HepG2 (cell line): ENCODE measurements around the gene PLK3. TPM values are rescaled to one million over a fixed set of nuclear protein-coding genes. Genes with fewer than 3 reads are reported as not detected.

Experiments
- FOXA1 ChIP-seq, 2 experiments: fragments of 450-650 bp in 1 of 2; sonication (generic) in 1 of 2; formaldehyde crosslinking in 1 of 2; IDR thresholded peaks; 2 replicates each; pipeline versions ENCODE4 v1.4.0 to v1.6.1; 2016 to 2020; ENCODE audit warnings: missing genetic modification reagents in 1 of 2
- GPBP1L1 ChIP-seq: sonication (generic); formaldehyde crosslinking; IDR thresholded peaks from 2 replicates; pipeline ENCODE4 v1.5.0; 2020; ENCODE audit warnings: mild to moderate bottlenecking, missing genetic modification reagents
- HES4 ChIP-seq: sonication (generic); formaldehyde crosslinking; IDR thresholded peaks from 2 replicates; pipeline ENCODE4 v1.9.0; 2021; ENCODE audit warnings: mild to moderate bottlenecking, missing genetic modification reagents, borderline replicate concordance
- SNAPC4 ChIP-seq: sonication (generic); formaldehyde crosslinking; IDR thresholded peaks from 2 replicates; pipeline ENCODE4 v1.4.0; 2020; ENCODE audit warnings: mild to moderate bottlenecking, missing genetic modification reagents
- TEF ChIP-seq: sonication (generic); formaldehyde crosslinking; IDR thresholded peaks from 2 replicates; pipeline ENCODE4 v1.5.0; 2020; ENCODE audit warnings: missing genetic modification reagents
- TOPORS ChIP-seq: sonication (generic); formaldehyde crosslinking; IDR thresholded peaks from 2 replicates; pipeline ENCODE4 v1.8.0; 2023; ENCODE audit warnings: mild to moderate bottlenecking, missing genetic modification reagents
- ZNF44 ChIP-seq: sonication (generic); formaldehyde crosslinking; IDR thresholded peaks from 2 replicates; pipeline ENCODE4 v1.5.1; 2020; ENCODE audit warnings: mild to moderate bottlenecking, missing genetic modification reagents
- ZNF598 ChIP-seq: sonication (generic); formaldehyde crosslinking; IDR thresholded peaks from 2 replicates; pipeline ENCODE4 v1.5.1; 2020; ENCODE audit warnings: mild to moderate bottlenecking, missing genetic modification reagents, borderline replicate concordance
- ZNF709 ChIP-seq: sonication (generic); formaldehyde crosslinking; IDR thresholded peaks from 2 replicates; pipeline ENCODE4 v1.5.0; 2020; ENCODE audit warnings: mild to moderate bottlenecking, missing genetic modification reagents
- polyA plus RNA-seq, 8 experiments: library from polyadenylated mRNA; depleted of rRNA in 3 of 8; stranded (reverse) in 7 of 8; unstranded in 1 of 8; fragments of >200 nt; fragmentation: Illumina TruSeq in 4 of 8; extraction: Trizol in 4 of 8; gene quantifications; 2 replicates each; pipeline versions ENCODE4 v1.2.1 to v1.2.3, GENCODE V29; 2011 to 2016; ENCODE audit warnings: low read depth in 4 of 8, missing spikeins in 1 of 8, mixed read lengths in 1 of 8; ENCODE audit not compliant: insufficient read depth in 1 of 8
- total RNA-seq, 5 experiments: library from RNA; depleted of rRNA; stranded (reverse); fragments of >200 nt; fragmentation: Illumina TruSeq; extraction: Trizol; gene quantifications; 2 replicates each; pipeline ENCODE4 v1.2.3, GENCODE V29; 2016; ENCODE audit warnings: low read depth in 1 of 5
- TF ChIP-seq, protein P1 (sequence below): sonication (generic); formaldehyde crosslinking; IDR thresholded peaks from 2 replicates; pipeline ENCODE4 v1.4.0; 2020; ENCODE audit warnings: mild to moderate bottlenecking, missing genetic modification reagents

PLK3 gene
- total and polyA plus RNA-seq, 2 of the 13 experiments (the other 11 are each of a cell fraction or from before 2014, with no cell fraction given) = 9.8 to 16.9 TPM

DNA sequence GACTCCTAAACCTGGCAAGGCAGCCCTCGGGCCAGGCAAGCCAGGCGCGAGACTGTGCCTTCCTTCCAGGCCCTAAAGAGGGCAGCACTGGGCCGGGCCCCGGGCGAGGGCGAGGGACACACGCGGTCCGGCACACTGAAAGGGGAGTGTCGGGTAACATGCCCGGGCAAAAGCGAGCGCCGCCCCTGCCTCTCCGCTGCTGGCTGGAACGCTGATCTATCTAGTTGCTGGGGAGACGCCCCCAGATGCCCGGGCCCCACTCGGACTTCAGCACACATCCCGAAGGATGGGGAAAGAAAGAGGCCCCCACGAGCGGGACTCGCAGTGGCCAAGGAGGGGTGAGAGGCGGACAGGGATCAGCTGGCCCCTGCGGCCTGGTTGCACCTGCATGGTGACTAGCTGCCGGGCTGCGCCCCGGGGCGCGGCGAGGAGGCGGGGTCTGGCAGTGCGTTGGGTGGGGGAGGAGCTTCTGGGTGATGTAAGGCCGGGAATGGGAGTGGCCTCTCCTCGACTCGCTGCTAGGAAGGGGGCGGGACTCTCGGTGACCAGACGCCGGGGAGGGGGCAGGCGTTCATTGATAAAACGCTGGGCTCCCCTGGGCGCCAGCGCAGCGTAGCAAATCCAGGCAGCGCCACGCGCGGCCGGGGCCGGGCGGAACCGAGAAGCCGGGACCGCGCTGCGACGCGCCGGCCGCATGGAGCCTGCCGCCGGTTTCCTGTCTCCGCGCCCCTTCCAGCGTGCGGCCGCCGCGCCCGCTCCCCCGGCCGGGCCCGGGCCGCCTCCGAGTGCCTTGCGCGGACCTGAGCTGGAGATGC is at the start of gene PLK3 (continued):
- TF ChIP-seq GPBP1L1 (no peak), SNAPC4 (CRISPR knock-in tag) (peak; percentile 98), ZNF709 (peak; percentile 75; the same call in 1 of the 2 replicates), FOXA1 (IDR thresholded peaks at IDR 0.05) (no peak), FOXA1 (CRISPR knock-in tag; IDR thresholded peaks at IDR 0.05) (peak; percentile 24; the same call in 1 of the 2 replicates), TOPORS (0 out of 2 replicates have a peak, but pooled peaks have one; percentile 41), TEF (CRISPR knock-in tag) (no peak), ZNF598 (peak; percentile 75; the same call in 1 of the 2 replicates), ZNF44 (CRISPR knock-in tag) (no peak), HES4 (CRISPR knock-in tag) (0 out of 2 replicates have a peak, but pooled peaks have one; percentile 23)
- TF ChIP-seq, protein P1, sequence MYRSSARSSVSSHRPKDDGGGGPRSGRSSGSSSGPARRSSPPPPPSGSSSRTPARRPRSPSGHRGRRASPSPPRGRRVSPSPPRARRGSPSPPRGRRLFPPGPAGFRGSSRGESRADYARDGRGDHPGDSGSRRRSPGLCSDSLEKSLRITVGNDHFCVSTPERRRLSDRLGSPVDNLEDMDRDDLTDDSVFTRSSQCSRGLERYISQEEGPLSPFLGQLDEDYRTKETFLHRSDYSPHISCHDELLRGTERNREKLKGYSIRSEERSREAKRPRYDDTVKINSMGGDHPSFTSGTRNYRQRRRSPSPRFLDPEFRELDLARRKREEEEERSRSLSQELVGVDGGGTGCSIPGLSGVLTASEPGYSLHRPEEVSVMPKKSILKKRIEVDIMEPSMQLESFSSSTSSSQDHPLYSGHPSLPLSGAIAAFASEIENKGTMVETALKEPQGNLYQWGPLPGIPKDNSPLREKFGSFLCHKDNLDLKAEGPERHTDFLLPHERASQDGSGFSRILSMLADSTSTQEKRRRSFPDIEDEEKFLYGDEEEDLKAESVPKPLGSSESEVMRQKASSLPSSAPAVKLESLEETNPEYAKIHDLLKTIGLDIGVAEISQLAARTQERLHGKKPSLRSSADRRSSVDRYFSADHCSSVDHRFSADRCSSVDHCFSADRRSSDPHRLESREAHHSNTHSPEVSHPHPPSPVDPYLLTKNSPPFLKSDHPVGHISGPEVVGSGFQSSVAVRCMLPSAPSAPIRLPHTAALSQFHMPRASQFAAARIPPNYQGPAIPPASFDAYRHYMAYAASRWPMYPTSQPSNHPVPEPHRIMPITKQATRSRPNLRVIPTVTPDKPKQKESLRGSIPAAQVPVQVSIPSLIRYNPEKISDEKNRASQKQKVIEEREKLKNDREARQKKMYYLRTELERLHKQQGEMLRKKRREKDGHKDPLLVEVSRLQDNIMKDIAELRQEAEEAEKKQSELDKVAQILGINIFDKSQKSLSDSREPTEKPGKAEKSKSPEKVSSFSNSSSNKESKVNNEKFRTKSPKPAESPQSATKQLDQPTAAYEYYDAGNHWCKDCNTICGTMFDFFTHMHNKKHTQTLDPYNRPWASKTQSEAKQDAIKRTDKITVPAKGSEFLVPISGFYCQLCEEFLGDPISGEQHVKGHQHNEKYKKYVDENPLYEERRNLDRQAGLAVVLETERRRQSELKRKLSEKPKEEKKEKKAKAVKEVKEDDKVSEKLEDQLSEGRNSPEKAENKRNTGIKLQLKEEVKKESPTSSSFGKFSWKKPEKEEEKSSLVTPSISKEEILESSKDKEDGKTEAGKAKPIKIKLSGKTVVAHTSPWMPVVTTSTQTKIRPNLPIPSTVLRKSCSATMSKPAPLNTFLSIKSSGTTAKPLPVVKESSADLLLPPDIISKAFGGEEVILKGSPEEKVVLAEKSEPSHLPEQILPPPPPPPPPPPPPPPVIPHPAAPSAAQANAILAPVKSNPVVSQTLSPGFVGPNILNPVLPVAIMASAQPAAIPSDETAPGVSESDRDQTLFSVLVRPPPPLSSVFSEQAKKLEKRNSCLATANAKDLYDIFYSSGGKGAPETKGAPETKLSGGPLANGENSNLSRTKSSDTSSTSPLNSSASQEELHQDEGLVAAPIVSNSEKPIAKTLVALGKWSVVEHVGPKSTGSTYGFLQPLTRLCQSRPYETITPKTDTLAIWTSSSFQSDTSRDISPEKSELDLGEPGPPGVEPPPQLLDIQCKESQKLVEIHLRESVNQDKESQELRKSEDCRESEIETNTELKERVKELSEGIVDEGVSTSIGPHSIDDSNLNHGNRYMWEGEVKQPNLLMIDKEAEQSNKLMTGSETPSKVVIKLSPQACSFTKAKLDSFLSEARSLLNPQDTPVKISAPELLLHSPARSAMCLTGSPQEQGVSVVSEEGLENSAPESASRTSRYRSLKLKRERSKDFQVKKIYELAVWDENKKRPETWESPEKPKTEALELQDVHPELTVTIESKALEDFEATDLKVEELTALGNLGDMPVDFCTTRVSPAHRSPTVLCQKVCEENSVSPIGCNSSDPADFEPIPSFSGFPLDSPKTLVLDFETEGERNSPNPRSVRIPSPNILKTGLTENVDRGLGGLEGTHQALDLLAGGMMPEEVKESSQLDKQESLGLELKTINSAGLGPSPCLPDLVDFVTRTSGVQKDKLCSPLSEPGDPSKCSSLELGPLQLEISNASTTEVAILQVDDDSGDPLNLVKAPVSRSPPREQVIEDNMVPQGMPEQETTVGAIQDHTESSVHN (CRISPR knock-in tag) = no peak
